GM13977 (cell line): ENCODE data around the gene RCAN2.
"Not testable (repeated sequence)": the region's sequence is repeated elsewhere in the genome, so short reads cannot be mapped to it uniquely, and the experiment has no call there.

Source experiments
- DNase-seq: peaks from one replicate; pipeline ENCODE4 v3.0.0; 2012; ENCODE audit warnings: low spot score
- CTCF ChIP-seq: IDR thresholded peaks from 2 replicates; pipeline ENCODE4 v1.5.1; 2012; ENCODE audit warnings: mild to moderate bottlenecking, control low read depth; ENCODE audit not compliant: insufficient read depth; ENCODE audit errors: extremely low read depth, missing control alignments
- in situ Hi-C: fragments of 300-500 bp; cut with MboI; formaldehyde crosslinking; loops from one replicate; pipeline ENCODE4 v1.12.0; 2022; ENCODE audit warnings: low sequenced_read_pairs, low pct_unique_long_range_greater_than_20kb, mixed read lengths, inconsistent platforms; ENCODE audit not compliant: unreplicated experiment

The RCAN2 gene

GRCh38 chr6:46334442-46334841 is 156.8 kb downstream of the RCAN2 start:
- in situ Hi-C loops = no loop called here
- no peak for TF ChIP-seq CTCF
- no peak for DNase-seq

GRCh38 chr6:46333481-46333880 is 157.8 kb downstream of the RCAN2 start:
- TF ChIP-seq CTCF = no peak
- in situ Hi-C loops = no loop called here
- DNase-seq = no peak

- in situ Hi-C loops, DNase-seq: not testable (repeated sequence)
Measured at GRCh38 chr6:46332448-46332847, 158.8 kb downstream of the RCAN2 start.

GRCh38 chr6:46331461-46331860 is 159.8 kb downstream of the RCAN2 start:
- TF ChIP-seq CTCF = no peak
- DNase-seq = no peak
- in situ Hi-C loops = no loop called here

GRCh38 chr6:46329568-46329967 is 161.7 kb downstream of the RCAN2 start:
- in situ Hi-C loops = no loop called here
- no peak for DNase-seq
- no peak for TF ChIP-seq CTCF

- no peak for TF ChIP-seq CTCF
- in situ Hi-C loops = no loop called here
- no peak for DNase-seq
Measured at GRCh38 chr6:46327779-46328178, 163.5 kb downstream of the RCAN2 start.

GRCh38 chr6:46325561-46326530 is 165.4 kb downstream of the RCAN2 start:
- TF ChIP-seq CTCF = no peak
- no peak for DNase-seq
- in situ Hi-C loops = no loop called here
